PC-9 (cell line): ENCODE measurements around the gene SLC32A1.

Source experiments
- EZH2 ChIP-seq: fragments of 200-600 bp; sonication (generic); IDR thresholded peaks from 2 replicates; pipeline ENCODE4 v1.8.0; 2017; ENCODE audit warnings: antibody characterized with exemption, low read depth
- TF ChIP-seq, protein P1 (sequence below): fragments of 200-600 bp; sonication (generic); conservative IDR thresholded peaks from 2 replicates; pipeline ENCODE4 v1.6.1; 2017; ENCODE audit warnings: mixed run types, antibody characterized with exemption, mild to moderate bottlenecking, moderate library complexity

DNA sequence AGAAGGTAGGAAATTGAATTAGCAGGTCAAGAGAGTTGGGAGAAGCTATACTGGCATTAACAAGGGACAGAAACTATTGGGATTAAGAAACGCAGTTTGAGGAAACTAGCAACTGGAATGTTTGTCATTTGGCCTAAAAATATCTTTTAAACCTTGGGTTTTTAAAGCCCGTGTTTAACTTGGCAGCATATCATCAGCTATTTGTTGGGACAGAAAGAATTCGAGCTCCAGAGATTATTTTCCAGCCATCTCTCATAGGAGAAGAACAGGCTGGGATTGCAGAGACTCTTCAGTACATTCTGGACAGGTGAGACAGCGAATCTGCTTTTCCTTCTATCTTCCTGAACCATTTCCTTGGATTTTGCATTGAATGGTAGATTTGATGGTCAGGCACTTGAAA lies 41.8 kb downstream of the SLC32A1 start:
- TF ChIP-seq, protein P1, sequence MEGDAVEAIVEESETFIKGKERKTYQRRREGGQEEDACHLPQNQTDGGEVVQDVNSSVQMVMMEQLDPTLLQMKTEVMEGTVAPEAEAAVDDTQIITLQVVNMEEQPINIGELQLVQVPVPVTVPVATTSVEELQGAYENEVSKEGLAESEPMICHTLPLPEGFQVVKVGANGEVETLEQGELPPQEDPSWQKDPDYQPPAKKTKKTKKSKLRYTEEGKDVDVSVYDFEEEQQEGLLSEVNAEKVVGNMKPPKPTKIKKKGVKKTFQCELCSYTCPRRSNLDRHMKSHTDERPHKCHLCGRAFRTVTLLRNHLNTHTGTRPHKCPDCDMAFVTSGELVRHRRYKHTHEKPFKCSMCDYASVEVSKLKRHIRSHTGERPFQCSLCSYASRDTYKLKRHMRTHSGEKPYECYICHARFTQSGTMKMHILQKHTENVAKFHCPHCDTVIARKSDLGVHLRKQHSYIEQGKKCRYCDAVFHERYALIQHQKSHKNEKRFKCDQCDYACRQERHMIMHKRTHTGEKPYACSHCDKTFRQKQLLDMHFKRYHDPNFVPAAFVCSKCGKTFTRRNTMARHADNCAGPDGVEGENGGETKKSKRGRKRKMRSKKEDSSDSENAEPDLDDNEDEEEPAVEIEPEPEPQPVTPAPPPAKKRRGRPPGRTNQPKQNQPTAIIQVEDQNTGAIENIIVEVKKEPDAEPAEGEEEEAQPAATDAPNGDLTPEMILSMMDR: no peak
- no peak for TF ChIP-seq EZH2
